Renal cortical epithelial cell (primary cell): ENCODE measurements around the gene APOBR. TPM values are rescaled to one million over a fixed set of nuclear protein-coding genes. Genes with fewer than 3 reads are reported as not detected.
"Not testable (repeated sequence)": the region's sequence is repeated elsewhere in the genome, so short reads cannot be mapped to it uniquely, and the experiment has no call there.

ENCODE experiments used
- DNase-seq: peaks from one replicate; pipeline ENCODE4 v3.0.0-alpha.2; 2011; ENCODE audit warnings: low read depth
- total RNA-seq: library from RNA; depleted of rRNA; stranded (reverse); fragments of >200 nt; gene quantifications from 2 replicates; pipeline ENCODE4 v1.2.3, GENCODE V29; 2014

APOBR gene
- total RNA-seq, 1 donor from 2014 or later = 0.05 TPM

- DNase-seq = no peak
These were observed 4.4 kb downstream of the APOBR start for GRCh38 chr16:28498666-28499381.

GRCh38 chr16:28499854-28500253, 5.4 kb downstream of the APOBR start:
- no peak for DNase-seq

- DNase-seq = not testable (repeated sequence)
These were observed 6.2 kb downstream of the APOBR start for GRCh38 chr16:28500476-28501180.

GRCh38 chr16:28501258-28502232, 7.1 kb downstream of the APOBR start:
- no peak for DNase-seq

GRCh38 chr16:28502290-28502689, 7.8 kb downstream of the APOBR start:
- no peak for DNase-seq

- DNase-seq = no peak
These were observed 9.2 kb downstream of the APOBR start for GRCh38 chr16:28503470-28504259.

GRCh38 chr16:28504707-28505404, 10.4 kb downstream of the APOBR start:
- DNase-seq = peak; percentile 64

- DNase-seq = peak; percentile 24
These were observed 11.2 kb downstream of the APOBR start for GRCh38 chr16:28505489-28506137.

GRCh38 chr16:28511031-28511430, 16.6 kb downstream of the APOBR start:
- DNase-seq = no peak

- DNase-seq = no peak
These were observed 17.7 kb downstream of the APOBR start for GRCh38 chr16:28511801-28512789.

- no peak for DNase-seq
These were observed 19.2 kb downstream of the APOBR start for GRCh38 chr16:28513484-28514181.

GRCh38 chr16:28514246-28514645, 19.8 kb downstream of the APOBR start:
- DNase-seq = no peak

- DNase-seq = no peak
These were observed 26.2 kb downstream of the APOBR start for GRCh38 chr16:28520672-28521071.

- DNase-seq = no peak
These were observed 27.0 kb downstream of the APOBR start for GRCh38 chr16:28521436-28521835.

- DNase-seq = no peak
These were observed 28.3 kb downstream of the APOBR start for GRCh38 chr16:28522792-28523191.

GRCh38 chr16:28524681-28525171, 30.3 kb downstream of the APOBR start:
- DNase-seq = no peak

- DNase-seq = no peak
These were observed 32.0 kb downstream of the APOBR start for GRCh38 chr16:28526201-28527099.
